GM12878 (cell line): ENCODE measurements around the gene TASOR2. TPM values are rescaled to one million over a fixed set of nuclear protein-coding genes. Genes with fewer than 3 reads are reported as not detected.

ENCODE experiments used
- ATAC-seq: fragments of 200-7000 bp; cut with Tn5 transposase; 3 replicates; pipeline ENCODE4 v1.9.1; 2020; ENCODE audit warnings: mild to moderate bottlenecking, moderate library complexity
- BruUV-seq: library from RNA; stranded (reverse); fragments of 400-500 nt; replicated peaks from 2 replicates; lab custom pipeline; 2021; lab: Mats Ljungman, UMichigan
- CTCF ChIA-PET: fragments of 300-600 bp; sonication (Branson Sonifier 250); formaldehyde crosslinking; extraction: SDS; loops from one replicate; lab custom pipeline; 2021; ENCODE audit warnings: inconsistent platforms; lab: Yijun Ruan, JAX
- POLR2A ChIA-PET: fragments of 350-600 bp; formaldehyde crosslinking; extraction: SDS; loops from one replicate; lab custom pipeline; 2021; ENCODE audit warnings: inconsistent platforms; lab: Charles Lee
- RAD21 ChIA-PET: fragments of 300-600 bp; sonication (Branson Sonifier 250); formaldehyde crosslinking; loops from one replicate; lab custom pipeline; 2023; ENCODE audit warnings: antibody characterized with exemption; ENCODE audit not compliant: unreplicated experiment; lab: Charles Lee
- SMC1A ChIA-PET: fragments of 300-600 bp; sonication (Branson Sonifier 250); formaldehyde crosslinking; loops from one replicate; lab custom pipeline; 2023; ENCODE audit not compliant: unreplicated experiment, uncharacterized antibody; lab: Charles Lee
- DNase-seq: peaks from one replicate; pipeline ENCODE4 v3.0.0-alpha.2; 2011; ENCODE audit warnings: low read depth, low spot score
- FAIRE-seq: peaks from 3 replicates; lab custom pipeline; 2011; peaks lifted over from hg19 to GRCh38; lab: Jason Lieb, UNC
- H2AFZ ChIP-seq: 2 replicates; pipeline ENCODE4 v1.6.0; 2011; ENCODE audit warnings: low read depth, low read length, control low read depth; ENCODE audit not compliant: control insufficient read depth
- H3K27ac ChIP-seq: 2 replicates; pipeline ENCODE4 v1.5.1; 2011; ENCODE audit warnings: control low read depth; ENCODE audit not compliant: control insufficient read depth, insufficient read depth
- H3K27me3 ChIP-seq, 2 experiments: replicated peaks in 1 of 2; 2 replicates each; pipeline versions ENCODE4 v1.6.0 to v1.6.1; 2011; ENCODE audit warnings: low read length in 1 of 2; ENCODE audit not compliant: control insufficient read depth in 2 of 2, insufficient read depth in 2 of 2
- H3K36me3 ChIP-seq, 2 experiments: 2 replicates each; pipeline ENCODE4 v1.5.1; 2011; ENCODE audit warnings: low read length in 1 of 2; ENCODE audit not compliant: control insufficient read depth in 2 of 2, insufficient read depth in 2 of 2
- H3K4me1 ChIP-seq: 2 replicates; pipeline ENCODE4 v1.6.1; 2011; ENCODE audit warnings: mild to moderate bottlenecking, low read length, moderate library complexity, mixed read lengths; ENCODE audit not compliant: control insufficient read depth, insufficient read depth
- H3K4me2 ChIP-seq: 2 replicates; pipeline ENCODE4 v1.6.0; 2011; ENCODE audit warnings: control low read depth; ENCODE audit not compliant: control insufficient read depth, insufficient read depth
- H3K4me3 ChIP-seq: fragments of 200-600 bp; sonication (generic); 2 replicates; pipeline ENCODE4 v1.5.1; 2016
- H3K79me2 ChIP-seq: 2 replicates; pipeline ENCODE4 v1.6.0; 2011; ENCODE audit warnings: low read length; ENCODE audit not compliant: control insufficient read depth, insufficient read depth
- H3K9ac ChIP-seq: 2 replicates; pipeline ENCODE4 v1.8.0; 2011; ENCODE audit warnings: low read length, control low read depth, mixed read lengths; ENCODE audit not compliant: control insufficient read depth, insufficient read depth
- H3K9me3 ChIP-seq: replicated peaks from 3 replicates; pipeline ENCODE4 v1.5.1; 2011; ENCODE audit warnings: mild to moderate bottlenecking, low read length; ENCODE audit not compliant: control insufficient read depth, insufficient read depth
- H4K20me1 ChIP-seq: 2 replicates; pipeline ENCODE4 v1.6.0; 2011; ENCODE audit not compliant: control insufficient read depth, insufficient read depth
- MAX ChIP-seq: IDR thresholded peaks from 2 replicates; pipeline ENCODE4 v1.6.1; 2012; ENCODE audit warnings: low read depth, low read length, improper control_type of control experiment
- POLR2A ChIP-seq: IDR thresholded peaks from 2 replicates; pipeline ENCODE4 v1.6.1; 2011; ENCODE audit warnings: low read depth, mild to moderate bottlenecking, low read length
- RCOR1 ChIP-seq: conservative IDR thresholded peaks from 2 replicates; pipeline ENCODE4 v1.6.1; 2012; ENCODE audit warnings: low read depth, low read length, improper control_type of control experiment
- STAT1 ChIP-seq: fragments of 450-650 bp; conservative IDR thresholded peaks from 2 replicates; pipeline ENCODE4 v1.6.1; 2014; ENCODE audit warnings: antibody characterized with exemption, mild to moderate bottlenecking
- STAT3 ChIP-seq: IDR thresholded peaks from 2 replicates; pipeline ENCODE4 v1.6.1; 2011; ENCODE audit warnings: low read depth, low read length, improper control_type of control experiment
- ZBTB40 ChIP-seq: fragments of 450-650 bp; IDR thresholded peaks from 2 replicates; pipeline ENCODE4 v1.6.1; 2016; ENCODE audit warnings: mild to moderate bottlenecking, moderate library complexity, borderline replicate concordance
- ZNF217 ChIP-seq: fragments of 450-650 bp; IDR thresholded peaks from 2 replicates; pipeline ENCODE4 v1.6.1; 2017; ENCODE audit warnings: antibody characterized with exemption, mild to moderate bottlenecking
- WGBS: methylation state at CpG from one replicate; pipeline ENCODE4 v1.1.6; 2016; ENCODE audit warnings: low lambda C conversion rate; ENCODE audit not compliant: insufficient replicate concordance, insufficient coverage; ENCODE audit errors: missing lambda C conversion rate; 5-methylcytosine and 5-hydroxymethylcytosine counted together
- in situ Hi-C: fragments of 300-500 bp; cut with MboI; formaldehyde crosslinking; loops from 9 replicates; pipeline ENCODE4 v1.14.3; 2018; ENCODE audit warnings: mixed read lengths
- intact Hi-C: fragments of 100-400 bp; cut with micrococcal nuclease; formaldehyde crosslinking; loops from one replicate; pipeline ENCODE4 v1.14.2; 2022; ENCODE audit not compliant: unreplicated experiment
- polyA plus RNA-seq, 11 experiments: library from polyadenylated mRNA; depleted of rRNA in 4 of 11; unstranded in 6 of 11; stranded (reverse) in 5 of 11; fragments of >200 nt; fragmentation: Nextera tagmentation in 4 of 11; fragmentation: Illumina TruSeq in 1 of 11; extraction: Ambion mirVana in 4 of 11; extraction: Trizol in 1 of 11; gene quantifications; 1 replicate in 1 of 11; 2 replicates in 10 of 11; pipeline versions ENCODE4 v1.2.1 to v1.2.3, GENCODE V29; 2011 to 2016; ENCODE audit warnings: inconsistent platforms in 2 of 11, missing spikeins in 2 of 11, low read depth in 1 of 11
- total RNA-seq, 4 experiments: library from RNA; depleted of rRNA in 3 of 4; stranded (reverse); fragments of >200 nt in 3 of 4; fragmentation: Illumina TruSeq in 1 of 4; extraction: Trizol in 1 of 4; gene quantifications; 2 replicates each; pipeline versions ENCODE4 v1.2.1 to v1.2.3, GENCODE V29; 2013 to 2021

The TASOR2 gene
- total and polyA plus RNA-seq, 10 of the 15 experiments (the other 5 are each of a cell fraction or from before 2014, with no cell fraction given): 8.2 to 54.7 (median 31.0) TPM

GRCh38 chr10:5710859-5711258 lies 26.2 kb downstream of the TASOR2 start:
- in situ Hi-C loops: no loop called here
- peak overlapping the region; percentile 51; the same call in 1 of the 2 replicates for H3K27ac ChIP-seq
- 0% methylated on average over 1 of the region's 1 CpG for WGBS
- ChIA-PET RAD21 (interaction anchor here (0.6 to 4.5 kb wide), 5 partner anchors 18 to 193 kb away, joined by 3 to 22 read pairs (median 5); partner anchors contain the start of genes ANKRD16, FBH1 and TASOR2), SMC1A (interaction anchor here (0.8 to 13.1 kb wide), 5 partner anchors 17 to 341 kb away, joined by 3 to 191 read pairs (median 4); no protein-coding TSS in a partner anchor), POLR2A (interaction anchor here (0.7 to 2.2 kb wide), 5 partner anchors 17 to 265 kb away, joined by 3 to 9 read pairs (median 5); no protein-coding TSS in a partner anchor), CTCF (interaction anchor here (0.9 to 2.1 kb wide), 8 partner anchors 10 to 88 kb away, joined by 3 to 10 read pairs (median 6); no protein-coding TSS in a partner anchor)
- no peak for TF ChIP-seq STAT1
- TF ChIP-seq POLR2A: no peak
- TF ChIP-seq STAT3: no peak
- no peak for TF ChIP-seq ZNF217
- peak; percentile 72; the same call in 1 of the 2 replicates for TF ChIP-seq ZBTB40
- no peak for TF ChIP-seq MAX
- no peak for TF ChIP-seq RCOR1
- H3K36me3 ChIP-seq: no peaks in the 10 kb centered on the region; a peak in 1 of 4 replicates
- DNase-seq (no peak), FAIRE-seq (no peak), ATAC-seq (peak; percentile 63)
- peaks cover 82% of the 10 kb centered on the region for H3K79me2 ChIP-seq
- H3K4me2 ChIP-seq: peak overlapping the region; percentile 75
- no TSS peak for BruUV-seq
- no peaks in the 10 kb centered on the region; the same call in 1 of the 3 replicates for H3K9me3 ChIP-seq
- no peaks in the 10 kb centered on the region for H4K20me1 ChIP-seq
- no peak overlapping the region; the same call in 1 of the 2 replicates for H2AFZ ChIP-seq
- H3K4me1 ChIP-seq: peaks cover 4% of the 10 kb centered on the region; the same call in 1 of the 2 replicates
- intact Hi-C loops: loop anchor here (2.0 kb wide), 2 partner anchors 18 to 26 kb away; partner anchors contain the start of gene TASOR2
- no peaks in the 10 kb centered on the region for H3K27me3 ChIP-seq
- H3K4me3 ChIP-seq: peak overlapping the region; percentile 31; the same call in 1 of the 2 replicates
- no peak overlapping the region for H3K9ac ChIP-seq
